Fibroblast of the aortic adventitia (primary cell): ENCODE measurements around the gene RANGAP1. TPM values are rescaled to one million over a fixed set of nuclear protein-coding genes. Genes with fewer than 3 reads are reported as not detected.
A peak's percentile ranks its signal among the peaks of the same experiment; 100 is the strongest.

ENCODE experiments used
- DNase-seq: peaks from one replicate; pipeline ENCODE4 v3.0.0-alpha.2; 2010; ENCODE audit warnings: low read depth
- H3K4me3 ChIP-seq: 2 replicates; pipeline ENCODE4 v1.5.1; 2011; ENCODE audit warnings: low read depth, mild to moderate bottlenecking, control low read depth, low read length, moderate library complexity
- total RNA-seq: library from RNA; depleted of rRNA; stranded (reverse); fragments of >200 nt; gene quantifications from 2 replicates; pipeline ENCODE4 v1.2.3, GENCODE V29; 2012; ENCODE audit warnings: low replicate concordance
- TF ChIP-seq, protein P1 (sequence below): IDR thresholded peaks from 2 replicates; pipeline ENCODE4 v1.5.1; 2011; ENCODE audit warnings: mild to moderate bottlenecking, low read length, control low read depth, inconsistent platforms; ENCODE audit not compliant: insufficient read depth

RANGAP1 gene
- total RNA-seq, 1 donor = 89.4 TPM

DNA sequence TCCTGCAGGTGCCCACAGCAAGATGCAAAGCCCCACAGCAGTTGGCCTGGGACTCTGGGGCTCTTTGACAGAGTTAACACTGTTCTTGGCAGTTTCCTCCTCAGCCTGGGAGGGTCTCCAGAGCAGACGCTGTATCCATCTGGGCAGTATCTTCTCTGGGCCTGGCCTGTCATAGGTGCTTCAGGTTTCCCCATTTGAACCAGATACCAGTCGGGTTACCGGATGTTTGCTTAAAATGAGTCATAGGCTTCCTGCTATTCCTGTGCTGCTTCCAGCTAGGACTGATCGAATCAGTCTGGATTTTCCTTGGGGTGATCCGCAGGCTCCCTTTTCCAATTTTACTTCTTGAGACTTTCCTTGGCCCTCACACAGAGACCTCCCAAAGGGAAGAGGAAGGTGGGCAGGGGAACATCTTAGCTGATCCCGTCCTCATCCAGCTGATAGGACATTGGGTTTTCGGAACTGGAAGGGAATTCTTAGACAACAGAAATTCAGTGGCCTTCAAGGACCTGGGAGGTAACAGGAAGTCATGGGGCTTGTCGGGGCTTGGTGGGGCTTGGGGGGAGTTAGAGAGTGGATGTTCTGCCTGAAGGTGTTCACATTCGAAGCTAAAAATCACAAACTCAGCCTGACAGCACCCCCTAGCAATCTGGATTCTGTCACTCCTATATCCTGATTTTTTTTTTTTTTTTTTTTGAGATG is 2.4 kb upstream of the RANGAP1 start:
- no peak overlapping the region for H3K4me3 ChIP-seq
- DNase-seq = peak; percentile 82
- TF ChIP-seq, protein P1, sequence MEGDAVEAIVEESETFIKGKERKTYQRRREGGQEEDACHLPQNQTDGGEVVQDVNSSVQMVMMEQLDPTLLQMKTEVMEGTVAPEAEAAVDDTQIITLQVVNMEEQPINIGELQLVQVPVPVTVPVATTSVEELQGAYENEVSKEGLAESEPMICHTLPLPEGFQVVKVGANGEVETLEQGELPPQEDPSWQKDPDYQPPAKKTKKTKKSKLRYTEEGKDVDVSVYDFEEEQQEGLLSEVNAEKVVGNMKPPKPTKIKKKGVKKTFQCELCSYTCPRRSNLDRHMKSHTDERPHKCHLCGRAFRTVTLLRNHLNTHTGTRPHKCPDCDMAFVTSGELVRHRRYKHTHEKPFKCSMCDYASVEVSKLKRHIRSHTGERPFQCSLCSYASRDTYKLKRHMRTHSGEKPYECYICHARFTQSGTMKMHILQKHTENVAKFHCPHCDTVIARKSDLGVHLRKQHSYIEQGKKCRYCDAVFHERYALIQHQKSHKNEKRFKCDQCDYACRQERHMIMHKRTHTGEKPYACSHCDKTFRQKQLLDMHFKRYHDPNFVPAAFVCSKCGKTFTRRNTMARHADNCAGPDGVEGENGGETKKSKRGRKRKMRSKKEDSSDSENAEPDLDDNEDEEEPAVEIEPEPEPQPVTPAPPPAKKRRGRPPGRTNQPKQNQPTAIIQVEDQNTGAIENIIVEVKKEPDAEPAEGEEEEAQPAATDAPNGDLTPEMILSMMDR = no peak

DNA sequence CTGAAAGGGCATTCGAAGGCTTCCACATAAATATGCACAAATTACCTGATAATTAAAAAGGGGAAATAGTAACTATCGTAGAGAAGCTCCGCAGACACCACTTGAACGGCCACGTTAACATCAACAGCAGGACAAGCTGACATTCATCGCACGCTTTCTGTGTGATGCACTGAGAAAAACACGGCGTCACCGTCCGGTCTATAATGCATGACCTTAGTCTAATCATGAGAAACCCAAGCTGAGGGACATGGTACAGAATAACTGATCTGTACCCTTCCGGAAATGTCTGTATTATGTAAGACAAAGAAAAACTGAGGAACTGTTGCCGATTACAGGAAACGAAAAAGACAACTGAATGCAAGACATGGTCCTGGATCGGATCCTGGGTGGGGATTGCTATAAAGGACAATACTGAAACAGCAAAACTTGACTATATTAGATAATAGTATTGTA is 678 bp upstream of the RANGAP1 start:
- peak; percentile 45 for DNase-seq
- H3K4me3 ChIP-seq = peak overlapping the region; percentile 65
- TF ChIP-seq, protein P1 = no peak

DNA sequence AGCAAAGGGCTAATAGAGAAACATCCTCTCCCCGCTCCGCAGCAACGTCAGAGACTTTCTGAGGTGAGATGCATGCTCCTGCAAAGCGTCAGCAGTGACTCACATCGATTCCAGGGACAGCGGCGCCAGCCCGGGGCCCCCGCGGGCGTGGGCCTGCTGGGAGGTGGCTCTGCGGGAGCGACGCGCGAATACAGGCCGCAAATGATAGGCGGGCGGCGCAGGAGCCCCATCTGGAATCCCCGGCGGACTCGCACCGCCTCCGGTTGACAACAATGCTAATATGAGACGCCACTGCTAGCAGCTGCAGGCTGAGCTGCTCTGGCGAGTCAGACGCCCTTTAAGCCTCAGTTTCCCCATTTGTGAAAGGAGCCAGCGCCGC is 557 bp downstream of the RANGAP1 start:
- H3K4me3 ChIP-seq = peak overlapping the region; percentile 86
- TF ChIP-seq, protein P1 = no peak
- DNase-seq = peak; percentile 81

DNA sequence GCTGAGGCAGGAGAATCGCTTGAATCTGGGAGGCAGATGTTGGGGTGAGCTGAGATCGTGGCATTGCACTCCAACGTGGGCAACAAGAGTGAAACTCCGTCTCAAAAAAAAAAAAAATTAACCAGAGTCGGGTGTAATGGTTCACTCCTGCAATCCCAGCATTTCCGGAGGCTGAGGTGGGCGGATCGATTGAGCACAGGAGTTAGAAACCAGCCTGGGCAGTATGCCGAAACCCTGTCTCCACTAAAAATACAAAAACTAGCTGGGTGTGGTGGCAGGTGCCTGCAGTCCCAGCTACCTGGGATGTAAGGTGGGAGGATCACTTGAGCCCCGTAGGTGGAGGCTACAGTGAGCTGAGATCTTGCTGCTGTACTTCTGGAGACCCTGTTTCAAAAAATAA is 1.5 kb downstream of the RANGAP1 start:
- DNase-seq = no peak
- TF ChIP-seq, protein P1 = no peak
- no peak overlapping the region for H3K4me3 ChIP-seq

DNA sequence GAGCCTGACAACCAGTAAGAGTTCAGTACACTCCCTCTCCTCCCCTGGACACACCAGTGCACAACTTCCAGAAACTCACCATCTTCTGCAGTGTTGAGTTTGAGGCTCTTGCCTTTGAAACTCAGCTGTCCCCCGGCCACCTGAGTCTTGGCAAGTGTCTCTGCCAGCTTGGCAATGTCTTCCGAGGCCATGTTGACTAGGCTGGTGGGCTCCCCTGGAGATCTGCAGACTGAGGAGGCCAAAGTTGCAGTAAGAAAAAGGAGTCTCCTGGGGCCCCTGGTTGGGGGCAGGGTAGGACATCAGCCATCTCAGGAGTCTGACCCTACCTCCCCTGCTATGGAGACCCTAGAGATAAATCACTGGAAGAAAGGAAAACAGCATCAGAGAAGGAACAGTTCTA is 5.1 kb downstream of the RANGAP1 start:
- DNase-seq = no peak
- H3K4me3 ChIP-seq = no peak overlapping the region
- TF ChIP-seq, protein P1 = no peak

DNA sequence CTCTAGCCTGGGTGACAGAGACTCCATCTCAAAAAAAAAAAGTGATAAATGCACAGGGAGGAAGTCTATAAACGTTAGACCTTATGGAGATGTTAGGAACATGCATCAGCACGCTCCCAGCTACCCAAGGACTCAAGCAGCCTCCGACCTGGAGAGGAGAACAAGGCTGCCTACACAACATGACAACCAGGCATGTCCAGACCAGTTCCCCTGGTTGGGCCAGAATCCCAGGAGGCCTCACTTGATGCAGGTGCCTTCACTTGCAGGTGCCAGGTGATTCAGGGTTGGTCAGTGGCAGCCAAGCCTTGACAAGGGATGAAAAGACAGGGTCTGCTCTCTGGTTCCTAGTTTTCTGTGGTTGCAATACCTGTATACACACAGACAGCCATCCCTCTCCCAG is 5.9 kb downstream of the RANGAP1 start:
- H3K4me3 ChIP-seq = no peak overlapping the region
- no peak for DNase-seq
- TF ChIP-seq, protein P1 = no peak

DNA sequence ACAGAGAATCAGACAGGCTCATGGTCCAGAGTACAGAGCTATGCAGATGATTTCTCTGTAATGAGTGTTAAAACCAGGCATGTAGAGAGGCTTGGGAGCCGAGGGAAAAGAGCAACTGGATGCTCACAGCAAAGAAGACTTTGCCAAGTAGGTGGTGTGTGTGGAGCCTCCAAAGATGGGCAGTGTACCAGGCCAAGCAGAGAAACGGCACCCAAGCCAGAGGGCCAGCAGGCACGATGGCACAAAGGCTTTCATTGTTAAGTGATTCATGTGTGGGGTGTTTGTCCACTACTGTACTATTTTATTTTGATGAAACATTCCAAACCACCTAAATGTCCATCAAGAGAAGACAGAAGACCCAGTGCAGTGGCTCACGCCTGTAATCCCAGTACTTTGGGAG is 11.1 kb downstream of the RANGAP1 start:
- DNase-seq = no peak
- TF ChIP-seq, protein P1 = no peak
- H3K4me3 ChIP-seq = no peak overlapping the region
